ENCODE measurements around the gene HACD3.

GRCh38 chr15:65578904-65579728 is 48.9 kb downstream of the HACD3 start:
- TF ChIP-seq CTCF (IDR thresholded peaks at IDR 0.05) (no peak), EZH2 (IDR thresholded peaks at IDR 0.05) (no peak)
